Glutamatergic neuron (in vitro differentiated cells): ENCODE results near the gene AP3D1. TPM values are rescaled to one million over a fixed set of nuclear protein-coding genes. Genes with fewer than 3 reads are reported as not detected.
A peak's percentile ranks its signal among the peaks of the same experiment; 100 is the strongest.

ENCODE experiments used
- DNase-seq: peaks from one replicate; pipeline ENCODE4 v3.0.0; 2022
- H3K27ac Mint-ChIP-seq: one replicate; pipeline ENCODE4 v1.8.0; 2020; ENCODE audit warnings: mild to moderate bottlenecking, mixed read lengths, inconsistent platforms; ENCODE audit not compliant: unreplicated experiment
- H3K27me3 Mint-ChIP-seq: one replicate; pipeline ENCODE4 v1.8.0; 2020; ENCODE audit warnings: mild to moderate bottlenecking, moderate library complexity, mixed read lengths, inconsistent platforms; ENCODE audit not compliant: unreplicated experiment
- H3K36me3 Mint-ChIP-seq: one replicate; pipeline ENCODE4 v1.8.0; 2020; ENCODE audit warnings: mild to moderate bottlenecking, mixed read lengths, inconsistent platforms; ENCODE audit not compliant: unreplicated experiment
- H3K4me1 Mint-ChIP-seq: one replicate; pipeline ENCODE4 v1.8.0; 2020; ENCODE audit warnings: mild to moderate bottlenecking, low read depth, mixed read lengths, inconsistent platforms; ENCODE audit not compliant: unreplicated experiment
- H3K4me3 Mint-ChIP-seq: one replicate; pipeline ENCODE4 v1.8.0; 2020; ENCODE audit warnings: mild to moderate bottlenecking, mixed read lengths, inconsistent platforms; ENCODE audit not compliant: unreplicated experiment
- H3K9me3 Mint-ChIP-seq: one replicate; pipeline ENCODE4 v1.8.0; 2020; ENCODE audit warnings: mild to moderate bottlenecking, moderate library complexity, mixed read lengths, inconsistent platforms; ENCODE audit not compliant: unreplicated experiment
- total RNA-seq: library from RNA; stranded (reverse); fragmentation: NEBNext Ultra II Directional; extraction: Animal tissue kit (Norgen Biotek cat#: 25700); gene quantifications from one replicate; pipeline ENCODE4 v1.2.1, GENCODE V29; 2021; ENCODE audit not compliant: unreplicated experiment
- TF ChIP-seq, protein P1 (sequence below): fragments of 200-600 bp; sonication (generic); IDR thresholded peaks from one replicate; pipeline ENCODE4 v1.5.0; 2021; ENCODE audit not compliant: partially characterized antibody, unreplicated experiment

Gene AP3D1
- total RNA-seq, 1 donor from 2014 or later, result 133 TPM

DNA sequence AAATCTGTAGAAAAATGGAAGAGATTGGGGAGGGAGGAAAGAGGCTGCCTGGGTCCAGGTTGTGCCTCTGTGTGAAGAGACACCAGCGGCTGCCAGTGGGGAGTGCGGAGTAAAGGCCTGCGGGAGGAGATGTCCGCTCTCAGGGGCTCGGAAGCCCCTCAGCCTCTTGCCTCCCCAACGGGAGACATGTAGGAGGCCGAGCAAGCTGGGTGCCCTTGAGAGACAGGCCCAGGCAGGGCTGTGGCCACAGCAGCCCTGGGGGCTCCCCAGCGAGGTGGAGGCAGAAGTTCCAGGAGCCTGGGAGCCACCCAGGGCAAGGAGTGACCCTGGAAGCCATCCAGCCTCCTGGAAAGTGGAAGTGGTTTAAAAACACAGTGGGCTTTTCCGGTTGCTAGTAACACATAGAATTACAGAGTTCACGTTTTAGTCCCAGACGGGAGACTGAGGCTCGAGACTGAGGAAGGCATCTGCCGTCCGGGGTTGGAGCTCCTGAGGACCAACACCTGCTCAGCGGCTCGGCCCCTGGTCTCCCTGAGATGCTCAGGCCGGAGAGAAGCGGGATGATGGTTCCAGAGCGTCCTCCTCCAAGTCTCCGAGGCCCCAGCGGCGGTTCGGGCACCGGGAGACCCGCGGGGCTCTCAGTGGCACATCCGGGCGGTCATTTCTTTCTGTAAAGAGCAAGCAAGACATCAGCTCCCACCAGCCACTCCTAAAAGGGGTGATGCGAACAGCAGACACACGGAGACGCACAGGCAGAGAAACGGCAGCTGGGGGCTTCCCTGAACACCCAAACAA, 78.4 kb downstream of the AP3D1 start:
- no peak overlapping the region for H3K27ac Mint-ChIP-seq
- H3K4me3 Mint-ChIP-seq, result no peak overlapping the region
- H3K9me3 Mint-ChIP-seq, result peaks cover 9% of the 10 kb centered on the region
- TF ChIP-seq, protein P1, sequence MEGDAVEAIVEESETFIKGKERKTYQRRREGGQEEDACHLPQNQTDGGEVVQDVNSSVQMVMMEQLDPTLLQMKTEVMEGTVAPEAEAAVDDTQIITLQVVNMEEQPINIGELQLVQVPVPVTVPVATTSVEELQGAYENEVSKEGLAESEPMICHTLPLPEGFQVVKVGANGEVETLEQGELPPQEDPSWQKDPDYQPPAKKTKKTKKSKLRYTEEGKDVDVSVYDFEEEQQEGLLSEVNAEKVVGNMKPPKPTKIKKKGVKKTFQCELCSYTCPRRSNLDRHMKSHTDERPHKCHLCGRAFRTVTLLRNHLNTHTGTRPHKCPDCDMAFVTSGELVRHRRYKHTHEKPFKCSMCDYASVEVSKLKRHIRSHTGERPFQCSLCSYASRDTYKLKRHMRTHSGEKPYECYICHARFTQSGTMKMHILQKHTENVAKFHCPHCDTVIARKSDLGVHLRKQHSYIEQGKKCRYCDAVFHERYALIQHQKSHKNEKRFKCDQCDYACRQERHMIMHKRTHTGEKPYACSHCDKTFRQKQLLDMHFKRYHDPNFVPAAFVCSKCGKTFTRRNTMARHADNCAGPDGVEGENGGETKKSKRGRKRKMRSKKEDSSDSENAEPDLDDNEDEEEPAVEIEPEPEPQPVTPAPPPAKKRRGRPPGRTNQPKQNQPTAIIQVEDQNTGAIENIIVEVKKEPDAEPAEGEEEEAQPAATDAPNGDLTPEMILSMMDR, result no peak
- no peak for DNase-seq
- peaks cover 4% of the 10 kb centered on the region for H3K36me3 Mint-ChIP-seq
- H3K27me3 Mint-ChIP-seq, result peaks cover 4% of the 10 kb centered on the region
- no peaks in the 10 kb centered on the region for H3K4me1 Mint-ChIP-seq

DNA sequence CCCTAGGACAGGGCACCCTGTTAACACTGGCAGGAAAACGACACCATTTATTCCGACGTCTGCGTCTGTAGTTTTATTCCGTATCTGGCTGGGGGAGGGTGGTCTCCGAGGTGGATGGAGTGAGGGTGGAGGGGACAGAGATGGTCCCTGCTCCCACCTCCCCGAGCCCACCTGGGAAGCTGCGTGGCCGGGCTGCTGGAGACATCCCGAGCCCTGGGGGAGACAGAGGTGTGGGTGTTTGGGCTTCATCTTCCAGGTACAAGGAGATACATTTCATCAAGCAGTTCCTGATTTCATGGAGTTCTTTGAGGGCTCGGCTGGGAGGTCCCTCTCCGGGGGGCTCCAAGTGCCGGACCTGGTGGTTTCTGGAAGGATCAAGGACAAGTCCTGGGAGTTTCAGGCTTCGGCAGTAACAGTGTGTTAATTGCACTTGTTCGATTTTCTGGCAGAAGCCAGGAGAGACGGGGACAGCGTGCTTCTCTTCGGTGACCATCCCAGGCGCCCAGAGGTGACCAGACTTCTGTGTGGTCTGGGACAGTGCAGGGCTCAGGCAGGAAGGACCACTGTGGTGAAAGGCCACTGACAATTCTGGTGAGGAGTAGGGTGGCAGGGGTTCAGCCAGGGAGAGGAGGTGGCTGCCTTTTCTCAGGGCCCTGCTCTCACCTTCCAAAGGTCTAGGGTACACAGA, 80.2 kb downstream of the AP3D1 start:
- Mint-ChIP-seq H3K36me3 (peaks cover 4% of the 10 kb centered on the region), H3K27ac (no peak overlapping the region), H3K4me1 (no peaks in the 10 kb centered on the region), H3K27me3 (peaks cover 4% of the 10 kb centered on the region), H3K4me3 (no peak overlapping the region), H3K9me3 (peaks cover 7% of the 10 kb centered on the region)
- no peak for DNase-seq
- TF ChIP-seq, protein P1, result no peak

GRCh38 chr19:2070436-2070827, 80.9 kb downstream of the AP3D1 start:
- peaks cover 4% of the 10 kb centered on the region for H3K27me3 Mint-ChIP-seq
- H3K4me3 Mint-ChIP-seq, result no peak overlapping the region
- TF ChIP-seq, protein P1, result no peak
- peaks cover 7% of the 10 kb centered on the region for H3K9me3 Mint-ChIP-seq
- peaks cover 4% of the 10 kb centered on the region for H3K36me3 Mint-ChIP-seq
- DNase-seq, result no peak
- H3K4me1 Mint-ChIP-seq, result no peaks in the 10 kb centered on the region
- H3K27ac Mint-ChIP-seq, result no peak overlapping the region

DNA sequence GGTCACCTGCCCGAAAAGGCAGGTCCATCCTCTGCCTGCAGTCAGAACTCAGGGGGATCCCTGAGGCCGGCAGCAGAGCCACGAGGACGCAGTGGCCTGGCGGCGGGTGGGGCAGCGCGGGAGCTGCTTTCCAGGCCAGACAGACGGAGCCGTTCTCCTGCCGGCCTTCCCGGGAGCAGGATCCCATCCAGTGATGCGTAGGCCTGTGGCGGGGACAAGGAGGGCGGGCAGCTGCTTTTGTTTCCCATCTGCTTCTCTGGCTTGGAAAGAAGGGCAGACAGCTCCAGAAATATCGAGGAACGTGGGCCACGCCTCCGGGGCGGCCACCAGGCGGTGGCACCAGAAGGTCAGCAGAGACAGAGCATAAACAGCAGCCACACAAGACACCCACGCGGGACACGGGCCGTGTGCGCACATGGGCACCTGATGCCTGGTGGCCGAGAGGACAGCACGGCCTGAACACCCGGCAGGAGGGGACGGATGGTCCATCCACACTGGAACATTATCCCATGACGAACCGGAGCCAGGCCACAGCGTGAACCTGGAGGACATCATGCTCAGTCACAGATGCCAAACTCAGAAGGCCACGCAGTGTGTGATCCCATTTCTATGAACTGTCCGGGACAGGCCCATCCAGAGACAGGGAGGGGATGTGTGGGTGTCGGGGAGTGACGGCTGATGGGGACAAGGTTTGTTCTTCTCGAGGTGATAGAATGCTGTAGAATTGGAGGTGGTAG, 86.4 kb downstream of the AP3D1 start:
- H3K9me3 Mint-ChIP-seq, result peaks cover 12% of the 10 kb centered on the region
- H3K27ac Mint-ChIP-seq, result peak overlapping the region; percentile 91
- no peaks in the 10 kb centered on the region for H3K36me3 Mint-ChIP-seq
- TF ChIP-seq, protein P1, result no peak
- peaks cover 15% of the 10 kb centered on the region for H3K27me3 Mint-ChIP-seq
- peak; percentile 56 for DNase-seq
- no peak overlapping the region for H3K4me3 Mint-ChIP-seq
- peaks cover 10% of the 10 kb centered on the region for H3K4me1 Mint-ChIP-seq
